ENCODE data around the gene TPP1.

Gene TPP1

GRCh38 chr11:6611963-6612212, 7.3 kb downstream of the TPP1 start:
- DNase-seq (ENCODE audit: low read depth, low spot score), result no peak

GRCh38 chr11:6611092-6611962, 7.9 kb downstream of the TPP1 start:
- no peak for DNase-seq (ENCODE audit: low read depth, low spot score)

- no peak for DNase-seq (ENCODE audit: low read depth, low spot score)
Measured at GRCh38 chr11:6610591-6610990, 8.6 kb downstream of the TPP1 start.

GRCh38 chr11:6609502-6610015, 9.7 kb downstream of the TPP1 start:
- DNase-seq (ENCODE audit: low read depth, low spot score), result no peak

- DNase-seq (ENCODE audit: low read depth, low spot score), result no peak
Measured at GRCh38 chr11:6608726-6609501, 10.3 kb downstream of the TPP1 start.

GRCh38 chr11:6608011-6608410, 11.2 kb downstream of the TPP1 start:
- DNase-seq (ENCODE audit: low read depth, low spot score), result no peak

GRCh38 chr11:6607190-6607795, 11.9 kb downstream of the TPP1 start:
- DNase-seq (ENCODE audit: low read depth, low spot score), result no peak

- no peak for DNase-seq (ENCODE audit: low read depth, low spot score)
Measured at GRCh38 chr11:6606471-6607189, 12.6 kb downstream of the TPP1 start.

GRCh38 chr11:6604790-6605189, 14.4 kb downstream of the TPP1 start:
- DNase-seq (ENCODE audit: low read depth, low spot score), result no peak

GRCh38 chr11:6604081-6604626, 15.1 kb downstream of the TPP1 start:
- no peak for DNase-seq (ENCODE audit: low read depth, low spot score)

GRCh38 chr11:6603287-6604080, 15.7 kb downstream of the TPP1 start, which contains the start of the genes ILK and RRP8:
Gene ILK (plus strand): TSS chr11:6603774. CDS start chr11:6604272, 498 bp downstream.
Gene RRP8 (minus strand): TSS chr11:6603616. CDS start chr11:6603502, 114 bp downstream.
- peak; percentile 72 for DNase-seq (ENCODE audit: low read depth, low spot score)

- no peak for DNase-seq (ENCODE audit: low read depth, low spot score)
Measured at GRCh38 chr11:6602096-6602940, 16.9 kb downstream of the TPP1 start.

- DNase-seq (ENCODE audit: low read depth, low spot score), result no peak
Measured at GRCh38 chr11:6601041-6601461, 18.2 kb downstream of the TPP1 start.

- no peak for DNase-seq (ENCODE audit: low read depth, low spot score)
Measured at GRCh38 chr11:6599881-6600390, 19.3 kb downstream of the TPP1 start.

- no peak for DNase-seq (ENCODE audit: low read depth, low spot score)
Measured at GRCh38 chr11:6599449-6599848, 19.8 kb downstream of the TPP1 start.

GRCh38 chr11:6598555-6598954, 20.7 kb downstream of the TPP1 start:
- no peak for DNase-seq (ENCODE audit: low read depth, low spot score)

GRCh38 chr11:6596239-6596877, 22.9 kb downstream of the TPP1 start:
- no peak for DNase-seq (ENCODE audit: low read depth, low spot score)

GRCh38 chr11:6594142-6594768, 25.0 kb downstream of the TPP1 start:
- no peak for DNase-seq (ENCODE audit: low read depth, low spot score)

All from brain pericyte (primary cell).